Measurements from ENCODE around the gene ABCC3. TPM values are rescaled to one million over a fixed set of nuclear protein-coding genes. Genes with fewer than 3 reads are reported as not detected.

Gene ABCC3
- total and polyA plus RNA-seq, 9 of the 15 experiments (the other 6 are each of a cell fraction or from before 2014, with no cell fraction given), result 0.03 to 1.6 (median 0.42) TPM; not detected in 5

GRCh38 chr17:50682938-50683337 is 48.3 kb downstream of the ABCC3 start:
- no peak for FAIRE-seq
- H3K9me3 ChIP-seq (replicated peaks; ENCODE audit: control insufficient read depth, insufficient read depth, low read depth, low read length), result no peaks in the 10 kb centered on the region
- peaks cover 4 to 16% of the 10 kb centered on the region in 2 experiments; a peak in 3 of 5 replicates for H3K4me1 ChIP-seq (replicated peaks in 1 of 2; ENCODE audit: control insufficient read depth in 2 of 2, insufficient read depth in 2 of 2, low read length in 2 of 2)
- intact Hi-C loops (cut with micrococcal nuclease) (loop anchor here (5.0 kb wide), 1 partner anchor 201 kb away; no protein-coding TSS in a partner anchor), in situ Hi-C loops (cut with MboI) (no loop called here)
- no TSS peak for BruUV-seq (replicated peaks)
- H2AFZ ChIP-seq (ENCODE audit: low read depth, low read length), result no peak overlapping the region
- H3K27ac ChIP-seq (ENCODE audit: extremely low read depth, low read depth, low read length), result no peak overlapping the region
- no peak overlapping the region for H3K4me3 ChIP-seq
- H3K9me1 ChIP-seq (ENCODE audit: control insufficient read depth, insufficient read depth, low read length), result no peaks in the 10 kb centered on the region
- 19% methylated on average over 3 of the region's 3 CpGs for WGBS (ENCODE audit: insufficient coverage, low coverage, missing lambda C conversion rate)
- ChIA-PET POLR2A (interaction anchor here (1.1 to 1.7 kb wide), 2 partner anchors 10 to 198 kb away, joined by 3 to 5 read pairs; no protein-coding TSS in a partner anchor), CTCF (ENCODE audit: low intra/inter-chr PET ratio) (no interaction called here)
- no peak overlapping the region for H3K9ac ChIP-seq (ENCODE audit: insufficient read depth in 1 of 2, low read depth in 2 of 2, low read length in 2 of 2)
- H3K27me3 ChIP-seq (ENCODE audit: control insufficient read depth in 2 of 2, insufficient read depth in 2 of 2, low read length in 2 of 2), result peaks cover 4 to 22% of the 10 kb centered on the region in 2 experiments; a peak in 4 of 5 replicates
- H3K4me2 ChIP-seq (ENCODE audit: insufficient read depth, low read length), result no peak overlapping the region
- DNase-seq (ENCODE audit: extremely low read depth in 1 of 4, low spot score in 3 of 4), result no peak
- H3K79me2 ChIP-seq (ENCODE audit: control insufficient read depth, insufficient read depth, low read length), result no peaks in the 10 kb centered on the region
- no peaks in the 10 kb centered on the region for H3K36me3 ChIP-seq (ENCODE audit: control insufficient read depth, insufficient read depth, low read length)
- no peak for ATAC-seq
- H4K20me1 ChIP-seq (replicated peaks; ENCODE audit: control insufficient read depth, insufficient read depth, low read length), result no peaks in the 10 kb centered on the region
- TF ChIP-seq JUN (IDR thresholded peaks at IDR 0.05; ENCODE audit: borderline replicate concordance, low read depth, low read length), result no peak
- no peak for TF ChIP-seq JUN (CRISPR knock-in tag; IDR thresholded peaks at IDR 0.05; ENCODE audit: borderline replicate concordance)
- TF ChIP-seq ETV6 (IDR thresholded peaks at IDR 0.05; ENCODE audit: borderline replicate concordance in 1 of 2, low read depth in 2 of 2, low read length in 1 of 2), result no peak
- TF ChIP-seq ETV6 (CRISPR knock-in tag; IDR thresholded peaks at IDR 0.05; ENCODE audit: borderline replicate concordance), result no peak
- TF ChIP-seq HBP1 (CRISPR knock-in tag; IDR thresholded peaks at IDR 0.05), result no peak
- no peak for TF ChIP-seq MCM2 (IDR thresholded peaks at IDR 0.05; ENCODE audit: low read depth)
- TF ChIP-seq ARID4B (CRISPR knock-in tag; IDR thresholded peaks at IDR 0.05), result no peak
- no peak for TF ChIP-seq POLR2A (conservative IDR thresholded peaks at IDR 0.05)
- no peak for TF ChIP-seq HCFC1 (IDR thresholded peaks at IDR 0.05; ENCODE audit: low read depth, low read length)
- no peak for TF ChIP-seq ZNF561 (CRISPR knock-in tag; conservative IDR thresholded peaks at IDR 0.05)
- TF ChIP-seq EP300 (IDR thresholded peaks at IDR 0.05; ENCODE audit: low read length), result no peak
- TF ChIP-seq SRSF9 (IDR thresholded peaks at IDR 0.05; ENCODE audit: borderline replicate concordance, low read depth, low read length), result no peak
- TF ChIP-seq PHB (CRISPR knock-in tag; IDR thresholded peaks at IDR 0.05), result no peak
- no peak for TF ChIP-seq PTTG1 (tag; IDR thresholded peaks at IDR 0.05; ENCODE audit: low read depth)
- TF ChIP-seq FOXK2 (conservative IDR thresholded peaks at IDR 0.05 in 1 of 2, IDR thresholded peaks at IDR 0.05 in 1 of 2; ENCODE audit: low read depth in 2 of 2), result no peak
- no peak for TF ChIP-seq CHD2 (IDR thresholded peaks at IDR 0.05; ENCODE audit: low read depth, low read length)
- TF ChIP-seq EWSR1 (IDR thresholded peaks at IDR 0.05; ENCODE audit: borderline replicate concordance, low read depth, partially characterized antibody), result no peak
